HL-60/S4 treated with phorbol 12-myristate 13-acetate at 8.2 ng/mL for 4 days and 3 days (cell line): ENCODE results near the gene TBC1D10A.
"Not testable (repeated sequence)": the region's sequence is repeated elsewhere in the genome, so short reads cannot be mapped to it uniquely, and the experiment has no call there.

Source experiments
- in situ Hi-C: fragments of 300-500 bp; cut with MboI; formaldehyde crosslinking; loops from 2 replicates; pipeline ENCODE4 v1.15.0; 2022; ENCODE audit warnings: low sequenced_read_pairs

Gene TBC1D10A

DNA sequence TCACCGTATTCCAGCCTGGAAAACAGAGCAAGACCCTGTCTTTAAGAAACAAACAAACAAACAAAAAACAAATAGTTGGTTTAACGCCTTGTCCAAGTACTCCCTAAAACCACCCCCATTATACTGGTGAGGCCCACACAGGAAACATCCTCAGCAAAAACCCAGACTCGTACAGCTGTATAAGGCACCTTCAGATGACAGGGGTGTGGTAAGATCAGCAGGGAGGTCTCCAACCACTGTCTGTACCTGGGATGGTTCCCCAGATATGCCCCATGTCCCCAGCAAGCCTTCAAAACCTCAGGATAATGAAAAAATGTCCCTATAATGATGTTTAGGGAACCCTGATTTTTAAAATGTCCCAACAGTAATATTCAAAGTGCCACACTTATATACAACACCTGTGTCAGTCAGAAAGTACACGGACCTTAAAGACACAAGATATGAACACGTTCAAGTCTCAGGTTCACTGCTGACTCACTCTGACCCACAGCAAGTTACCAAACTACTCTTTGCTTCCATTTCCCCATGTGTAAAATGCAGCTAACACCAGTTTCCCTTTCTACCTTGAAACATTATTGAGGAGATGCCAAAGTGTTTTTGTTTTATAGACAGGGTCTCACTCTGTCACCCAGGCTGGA is 20.6 kb upstream of the TBC1D10A start:
- in situ Hi-C loops = no loop called here

DNA sequence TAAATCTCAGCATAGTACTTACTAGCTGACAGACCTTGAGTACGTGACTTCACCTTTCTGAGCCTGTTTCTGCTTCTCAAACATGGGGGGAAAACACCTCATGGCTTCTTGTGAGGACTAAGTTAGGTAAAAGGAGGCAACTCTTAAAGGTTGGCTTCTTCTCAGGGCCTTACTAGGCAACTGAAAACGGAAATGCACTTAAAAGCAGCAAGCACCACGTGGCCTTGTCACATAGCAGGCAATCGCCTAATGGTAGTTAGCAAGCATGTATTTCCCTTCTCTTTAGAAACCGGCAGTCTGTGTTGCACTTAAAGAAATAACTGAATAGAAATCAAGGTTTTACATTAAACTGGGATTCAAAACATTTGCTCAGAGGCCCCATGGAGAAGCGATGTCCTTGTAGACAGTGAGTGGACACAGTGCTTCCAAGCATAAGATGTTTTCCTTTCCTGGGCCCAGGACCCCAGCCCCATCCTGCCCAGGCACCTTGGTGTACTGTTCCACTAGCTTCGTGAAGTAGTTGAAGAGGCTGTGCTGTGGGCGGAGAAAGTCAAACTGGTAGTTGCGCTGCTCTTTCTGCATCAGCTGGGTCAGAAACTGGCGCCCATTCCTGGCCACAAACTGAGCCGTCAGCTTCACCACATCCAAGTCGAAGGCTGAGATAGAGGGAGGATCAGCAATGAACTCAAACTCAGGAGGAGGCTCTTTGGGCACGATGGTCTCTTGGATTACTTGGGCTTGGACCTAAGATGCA is 17.9 kb upstream of the TBC1D10A start:
- in situ Hi-C loops = no loop called here

DNA sequence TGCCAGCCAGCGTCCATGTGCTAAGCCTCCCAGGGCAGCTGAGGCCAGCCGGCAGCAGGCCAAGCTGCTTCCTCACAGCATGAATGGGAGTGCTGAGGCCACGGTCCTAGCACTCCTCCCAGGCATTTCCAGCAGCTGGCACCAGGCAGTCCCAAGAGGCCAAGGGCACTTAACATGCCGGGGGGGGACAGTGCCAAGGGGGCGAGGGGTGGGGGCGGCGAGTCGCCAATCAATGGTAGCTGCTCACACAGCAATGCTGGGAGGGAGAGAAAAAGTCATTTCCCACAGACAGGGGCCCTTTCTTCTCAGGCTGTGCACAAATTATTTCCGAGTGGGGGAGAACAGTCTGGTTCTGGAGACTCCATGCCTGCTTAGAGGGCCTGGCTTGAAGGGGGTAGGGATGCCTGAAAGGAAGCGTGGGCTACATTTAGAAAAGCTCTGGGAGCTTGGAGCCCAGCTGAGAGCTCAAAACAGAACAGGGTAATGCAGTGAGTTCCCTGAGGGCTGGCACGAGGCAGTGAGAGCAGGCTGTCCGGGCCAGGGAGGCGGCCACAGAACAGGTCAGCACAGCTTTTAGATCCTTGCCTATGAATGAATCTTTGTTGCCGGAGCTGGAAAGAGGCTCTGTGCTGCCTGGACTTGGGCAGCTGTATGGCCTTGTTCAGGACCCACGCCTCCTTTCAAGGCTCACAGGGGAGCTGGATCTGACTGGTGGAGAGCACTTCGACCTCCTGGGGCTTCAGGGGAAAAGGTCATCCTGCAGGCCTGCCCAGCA is 14.4 kb upstream of the TBC1D10A start:
- in situ Hi-C loops = no loop called here

DNA sequence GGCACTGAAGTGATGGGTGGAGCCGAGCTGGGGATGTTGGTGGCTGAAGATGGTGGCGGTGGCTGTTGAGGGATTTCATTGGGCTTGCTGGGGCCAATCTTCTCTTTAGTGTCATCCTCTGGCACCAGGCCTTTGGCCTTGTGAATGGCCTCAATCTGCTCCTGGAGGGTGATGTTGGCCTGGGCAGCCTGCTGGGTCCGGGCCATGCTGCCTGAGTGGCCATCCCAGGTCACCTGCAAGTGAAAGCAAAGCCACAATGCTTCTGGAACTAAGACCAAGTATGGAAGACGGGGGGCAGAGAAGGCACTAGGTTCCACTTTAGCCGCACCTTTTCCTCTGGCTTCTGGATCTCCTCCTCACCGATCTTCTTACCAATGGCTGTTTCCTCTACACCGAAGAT is 12.1 kb upstream of the TBC1D10A start:
- in situ Hi-C loops = no loop called here

DNA sequence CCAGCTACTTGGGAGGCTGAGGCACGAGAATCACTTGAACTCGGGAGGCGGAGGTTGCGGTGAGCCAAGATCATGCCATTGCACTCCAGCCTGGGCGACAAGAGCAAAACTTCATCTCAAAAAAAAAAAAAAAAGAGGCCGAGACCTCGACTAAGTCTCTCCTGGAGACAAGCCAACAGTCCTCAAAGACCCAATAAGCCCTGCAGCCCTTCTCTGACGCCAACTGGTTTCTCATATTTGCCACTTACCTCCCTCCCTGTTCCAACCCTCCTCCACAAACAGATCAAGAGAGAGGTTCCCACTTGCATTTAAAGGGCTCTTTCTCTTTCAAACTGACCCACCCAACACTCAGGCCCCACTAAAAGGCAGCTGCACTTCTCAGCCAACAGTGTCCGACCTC is 11.6 kb upstream of the TBC1D10A start:
- in situ Hi-C loops = not testable (repeated sequence)

DNA sequence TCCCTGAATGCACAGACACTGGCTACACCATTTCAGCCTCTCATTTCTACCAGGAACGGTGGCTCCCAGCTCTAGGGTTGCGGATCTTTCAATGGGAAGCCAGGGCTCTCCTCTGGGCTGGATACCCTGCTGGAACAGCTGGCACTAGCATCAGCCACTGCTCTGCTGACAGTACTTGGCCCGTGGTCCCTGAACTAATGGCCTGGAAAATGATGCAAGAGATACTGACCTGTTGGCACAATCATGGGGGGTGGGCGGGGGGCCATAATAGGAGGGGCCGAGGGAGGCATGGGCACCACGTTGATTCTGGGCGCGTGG is 10.7 kb upstream of the TBC1D10A start:
- in situ Hi-C loops = no loop called here

DNA sequence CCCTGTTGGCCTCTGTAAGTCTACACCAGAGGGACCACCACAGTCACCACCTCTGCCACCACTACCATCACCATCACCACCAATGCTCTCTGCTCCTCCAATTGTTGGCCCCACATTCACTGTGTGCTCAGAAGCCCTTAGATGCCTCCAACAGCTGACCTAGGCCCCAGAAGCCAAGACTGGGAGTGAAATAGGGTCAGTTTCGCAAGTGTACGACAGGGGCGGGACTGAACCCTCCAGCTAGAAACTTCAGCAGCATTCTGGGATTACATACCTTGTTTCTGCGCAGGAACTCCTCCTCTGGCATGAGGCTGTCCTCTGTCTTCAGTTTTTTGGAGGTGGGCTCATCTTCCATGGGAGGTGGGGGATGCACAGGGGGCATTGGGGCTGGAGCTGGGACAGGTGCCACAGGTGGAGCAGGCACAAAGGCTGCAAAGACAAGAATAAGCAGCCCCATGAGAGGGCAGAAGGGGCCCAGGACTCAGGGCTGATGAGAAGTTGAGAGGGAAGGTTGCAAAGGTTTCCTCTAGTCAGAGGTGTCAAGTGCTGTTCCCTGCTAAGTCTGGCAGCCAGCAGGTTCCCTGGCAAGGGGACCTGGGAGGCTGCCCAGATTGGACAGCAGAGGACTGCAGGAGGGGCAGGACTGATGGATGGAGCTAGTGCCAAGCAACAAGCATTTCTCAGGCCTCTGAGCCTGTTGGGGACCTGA is 10.2 kb upstream of the TBC1D10A start:
- in situ Hi-C loops = no loop called here

DNA sequence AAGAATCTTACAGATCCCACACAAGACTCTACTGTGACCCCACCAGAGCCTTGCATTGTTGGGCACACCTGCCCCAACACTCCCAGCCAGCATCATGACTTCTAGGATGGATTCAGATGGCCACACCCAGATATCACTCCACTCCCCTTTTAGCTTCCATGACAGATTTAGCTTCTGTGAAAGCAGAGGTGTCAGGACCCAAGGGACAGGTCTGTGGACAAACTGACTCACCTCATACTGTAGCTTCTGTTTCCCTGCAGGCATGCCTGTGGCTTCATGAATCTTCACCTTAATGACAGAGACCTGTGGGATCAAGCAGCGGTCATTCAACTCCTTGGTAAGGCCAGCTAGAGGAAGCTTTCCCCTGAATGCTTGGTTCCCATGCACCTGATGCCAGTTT is 8.5 kb upstream of the TBC1D10A start:
- in situ Hi-C loops = no loop called here

DNA sequence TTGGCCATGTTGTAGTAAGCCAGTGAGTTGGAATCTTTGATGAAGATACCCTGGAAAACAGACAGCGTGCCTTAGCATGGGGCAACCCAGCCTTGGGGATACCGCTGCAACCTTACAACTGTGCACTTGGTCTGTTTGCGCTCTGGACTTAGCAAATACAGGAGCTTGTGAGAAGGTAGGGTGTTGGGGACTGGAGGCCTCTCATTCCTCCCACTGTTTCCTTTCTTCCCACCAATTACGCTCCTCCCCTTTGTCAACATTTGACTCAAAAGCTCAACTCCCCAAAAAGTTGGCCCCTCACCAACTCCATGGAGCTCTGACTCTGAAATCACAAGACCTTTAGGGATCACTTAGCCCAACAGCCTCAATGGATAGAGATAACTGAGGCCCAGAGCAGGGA is 7.9 kb upstream of the TBC1D10A start:
- in situ Hi-C loops = no loop called here

DNA sequence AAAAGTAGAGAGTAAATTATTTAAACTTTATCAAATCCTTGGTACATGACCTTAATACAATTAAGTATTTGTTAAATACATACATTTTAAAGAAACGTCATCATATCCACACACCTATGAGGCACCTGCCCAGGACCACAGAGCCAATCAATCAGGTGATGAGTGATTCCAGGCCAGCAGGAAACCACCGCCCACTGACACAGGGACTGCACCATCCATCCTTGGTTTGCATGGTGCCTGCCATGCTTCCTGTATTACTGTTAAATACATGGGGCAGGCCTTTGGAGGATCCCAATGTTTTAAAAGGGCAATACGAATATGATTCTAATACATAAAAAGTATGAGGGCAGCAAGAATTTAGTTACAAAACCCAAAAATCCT is 7.0 kb upstream of the TBC1D10A start:
- in situ Hi-C loops = no loop called here

DNA sequence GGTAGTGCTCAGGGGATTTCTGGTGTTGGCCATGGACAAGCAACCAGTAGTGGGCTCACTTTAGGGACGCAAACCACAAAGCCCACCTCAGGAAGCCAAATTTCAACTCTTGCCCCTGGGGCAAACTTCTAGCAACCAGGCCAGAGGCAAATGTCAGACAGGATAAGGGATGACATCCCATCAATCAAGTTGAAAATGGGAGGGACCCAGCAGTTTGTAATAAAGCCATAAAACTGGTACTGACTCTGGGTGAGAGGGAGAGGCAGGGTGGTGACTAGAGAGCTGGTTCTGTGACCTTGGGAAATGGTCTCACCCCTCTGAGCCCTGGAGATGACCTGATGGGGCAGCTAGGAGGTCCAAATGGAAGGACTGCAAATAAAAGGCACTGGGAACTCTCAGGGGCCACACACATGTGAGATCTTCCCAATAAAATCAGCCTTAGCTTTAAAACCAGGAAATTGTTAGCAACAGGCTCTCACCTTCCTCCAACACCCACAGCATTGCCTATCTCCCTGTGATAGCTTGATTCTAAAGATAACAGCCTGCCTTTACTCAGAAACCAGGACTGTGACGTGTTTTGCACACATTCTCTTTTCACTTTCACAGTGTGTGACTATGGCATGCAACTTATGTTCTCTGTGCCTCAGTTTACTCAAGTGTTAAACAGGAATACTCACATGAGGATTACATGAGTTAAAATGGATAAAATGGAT is 6.4 kb upstream of the TBC1D10A start:
- in situ Hi-C loops = no loop called here

DNA sequence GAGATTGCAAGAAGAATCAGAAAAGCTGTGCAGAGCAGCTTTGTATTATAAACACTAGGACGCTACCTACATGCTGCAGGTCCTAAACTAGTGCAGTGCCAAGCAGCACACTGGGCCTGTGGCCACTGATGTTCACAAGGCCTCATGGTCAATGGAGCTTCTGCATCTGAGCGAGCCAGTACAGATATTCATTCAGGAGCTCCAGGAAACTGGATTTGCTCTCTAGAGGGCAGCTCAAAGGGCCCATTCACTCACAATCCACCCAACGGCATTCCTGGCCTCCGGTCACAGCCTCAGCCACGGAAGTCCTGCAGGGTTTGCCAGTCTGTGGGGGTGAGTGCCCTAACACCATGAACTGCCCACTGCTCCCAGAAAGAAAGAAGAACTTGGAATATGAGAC is 5.8 kb upstream of the TBC1D10A start:
- in situ Hi-C loops = no loop called here

DNA sequence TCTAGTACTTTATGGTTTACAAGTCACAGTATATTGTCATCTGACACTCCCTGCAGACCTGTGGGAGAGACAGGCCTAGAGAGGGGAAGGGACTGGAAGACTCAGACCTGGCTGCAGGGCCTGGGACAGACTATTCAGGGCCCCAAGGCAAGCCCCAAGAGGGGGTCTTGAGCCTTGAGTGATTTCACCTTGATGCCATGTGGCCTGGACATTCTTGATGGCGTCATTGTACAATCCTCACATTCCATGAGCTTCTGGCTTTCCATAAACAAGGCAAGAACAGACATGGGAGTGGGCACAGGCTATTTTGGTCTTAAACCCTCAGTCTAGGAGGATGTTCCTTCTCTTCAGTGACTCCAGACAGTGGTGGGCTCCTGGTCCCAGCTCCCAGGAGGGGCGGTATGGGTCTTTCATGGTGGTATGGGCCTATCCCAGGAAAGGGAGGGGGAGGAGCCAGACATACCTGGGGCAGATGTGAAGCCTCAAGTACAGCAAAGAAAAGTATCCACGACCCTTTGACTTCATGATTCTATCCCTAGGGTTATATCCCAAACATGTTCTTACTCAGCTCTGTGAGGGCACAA is 1.8 kb upstream of the TBC1D10A start:
- in situ Hi-C loops = no loop called here

DNA sequence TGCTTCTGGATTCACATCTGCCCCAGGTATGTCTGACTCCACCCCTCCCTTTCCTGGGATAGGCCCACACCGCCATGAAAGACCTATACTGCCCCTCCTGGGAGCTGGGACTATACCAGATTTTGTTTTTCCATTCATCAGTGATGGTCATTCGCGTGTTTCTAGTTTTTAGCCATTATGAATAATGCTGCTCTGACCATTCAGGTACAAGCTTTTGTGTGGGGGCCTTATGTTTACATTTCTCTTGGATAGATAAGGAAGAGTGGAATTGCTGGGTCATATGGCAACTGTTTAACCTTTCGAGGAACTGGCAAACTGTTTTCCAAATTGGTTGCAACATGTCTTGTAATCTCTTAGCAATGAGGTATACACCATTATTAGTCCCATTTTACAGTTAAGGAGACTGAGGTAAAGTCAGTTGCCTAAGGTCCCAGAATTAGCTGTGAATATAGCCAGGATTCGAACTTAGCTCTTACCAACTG is 1.2 kb upstream of the TBC1D10A start:
- in situ Hi-C loops = no loop called here

DNA sequence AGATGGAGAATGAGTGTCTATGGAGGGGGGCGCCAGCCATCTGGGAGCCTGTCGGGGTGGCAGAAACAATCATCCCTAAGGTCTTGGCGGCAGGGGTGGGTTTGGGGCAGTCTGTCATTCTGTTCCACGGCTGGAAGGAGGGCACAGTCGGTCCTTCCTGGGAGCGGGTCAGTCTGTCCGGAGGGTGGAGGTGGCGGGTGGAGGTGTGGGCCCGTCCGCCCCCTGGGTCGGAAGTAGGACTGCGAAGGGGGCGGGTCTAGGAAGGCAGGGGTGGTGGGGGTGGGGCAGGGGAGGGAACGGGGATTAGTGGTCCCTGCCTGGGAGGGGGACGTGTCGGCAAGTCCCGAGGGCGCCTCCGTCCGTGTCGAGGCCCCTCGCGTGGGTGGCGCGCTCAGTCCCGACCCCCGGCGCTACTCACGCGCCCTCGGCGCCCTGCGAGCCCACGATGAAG is 461 bp downstream of the TBC1D10A start:
- in situ Hi-C loops = no loop called here

DNA sequence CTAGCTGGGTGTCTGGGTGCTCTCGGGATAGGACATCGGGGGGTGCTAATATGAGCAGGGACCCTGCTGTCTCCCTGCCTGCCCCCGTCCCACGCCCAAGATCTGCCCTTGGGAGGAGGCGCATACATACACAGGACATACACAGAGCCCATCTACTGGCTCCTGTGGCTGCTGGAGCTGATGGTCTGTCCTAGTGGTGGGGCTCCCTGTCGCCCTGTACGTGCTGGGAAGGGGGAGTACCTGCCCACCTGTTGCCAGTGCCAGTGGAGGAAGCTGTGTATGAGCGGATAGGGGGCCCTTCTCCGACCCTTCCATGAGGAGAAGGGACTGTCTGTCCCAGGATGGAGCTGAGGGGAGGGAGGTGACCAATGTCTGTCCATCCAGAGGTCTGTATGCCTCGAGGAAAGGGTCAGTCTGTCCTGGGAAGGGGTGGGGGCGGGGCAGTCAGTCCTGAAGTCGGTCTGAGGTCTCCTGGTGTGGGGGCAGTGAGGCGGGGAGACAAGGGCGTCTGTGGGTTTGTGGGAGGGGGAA is 952 bp downstream of the TBC1D10A start:
- in situ Hi-C loops = no loop called here

DNA sequence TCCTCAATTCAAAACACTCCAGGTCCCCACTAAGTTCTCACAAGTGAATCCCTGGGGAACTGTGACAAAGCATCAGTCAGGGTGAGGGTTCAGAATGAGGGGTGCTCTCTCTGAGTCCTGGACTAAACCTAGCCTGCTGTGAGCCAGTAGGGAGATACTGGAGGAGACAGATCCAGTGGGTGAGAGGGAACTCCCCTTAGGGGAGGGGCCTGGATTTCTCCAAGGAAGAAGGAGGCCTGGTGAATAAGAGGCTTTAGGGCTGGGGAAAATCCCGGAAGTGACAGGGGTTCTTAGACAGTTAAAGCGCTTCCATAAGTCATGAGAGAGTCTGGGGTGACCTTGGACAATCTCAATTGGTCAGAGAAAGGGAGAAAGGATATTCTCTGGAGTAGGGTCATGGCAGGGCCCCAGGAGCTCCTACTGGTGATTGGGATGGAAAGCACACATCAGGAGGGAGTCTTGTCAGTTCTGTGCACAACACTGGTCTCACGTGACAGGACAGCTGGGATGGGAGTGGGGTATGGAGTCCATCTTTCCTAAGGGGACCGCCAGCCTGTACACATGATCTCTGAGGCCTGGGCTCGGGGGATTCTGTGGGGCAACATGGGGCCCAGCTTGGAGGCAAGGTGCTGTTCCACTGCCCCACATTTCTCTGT is 1.5 kb downstream of the TBC1D10A start:
- in situ Hi-C loops = no loop called here

DNA sequence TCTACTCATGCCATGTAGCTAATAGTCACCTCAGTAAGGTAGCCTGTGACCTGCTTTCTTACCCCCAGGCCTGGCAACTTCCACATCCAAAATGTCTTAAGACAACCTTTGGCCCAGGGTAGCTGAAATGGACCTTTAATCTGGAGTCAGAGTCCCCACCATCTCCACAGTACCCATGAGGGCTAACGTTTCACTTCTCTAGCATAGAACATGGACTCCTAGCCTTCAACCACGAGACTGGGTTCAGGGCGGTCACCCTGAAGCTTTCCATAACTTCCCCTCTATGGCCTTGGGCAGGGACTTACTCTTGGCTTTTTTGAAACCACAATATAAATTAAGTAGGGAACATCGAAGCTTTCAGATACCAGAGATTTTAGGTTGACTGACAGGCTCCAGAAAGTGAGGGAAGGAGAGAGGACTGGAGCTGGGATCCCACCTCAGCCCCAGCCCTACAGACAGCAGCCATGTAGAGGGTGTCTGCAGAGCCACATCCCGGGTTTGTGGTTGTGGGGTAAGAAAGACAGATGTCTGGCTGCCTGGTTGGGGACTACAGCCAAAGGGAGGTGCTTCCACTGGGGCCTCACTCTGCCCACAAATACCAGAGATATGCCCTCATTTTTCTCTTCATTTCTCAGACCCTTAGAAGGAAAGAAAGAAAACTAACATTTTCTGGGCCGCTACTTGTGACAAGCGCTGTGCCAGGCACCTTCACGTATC is 2.6 kb downstream of the TBC1D10A start:
- in situ Hi-C loops = no loop called here

DNA sequence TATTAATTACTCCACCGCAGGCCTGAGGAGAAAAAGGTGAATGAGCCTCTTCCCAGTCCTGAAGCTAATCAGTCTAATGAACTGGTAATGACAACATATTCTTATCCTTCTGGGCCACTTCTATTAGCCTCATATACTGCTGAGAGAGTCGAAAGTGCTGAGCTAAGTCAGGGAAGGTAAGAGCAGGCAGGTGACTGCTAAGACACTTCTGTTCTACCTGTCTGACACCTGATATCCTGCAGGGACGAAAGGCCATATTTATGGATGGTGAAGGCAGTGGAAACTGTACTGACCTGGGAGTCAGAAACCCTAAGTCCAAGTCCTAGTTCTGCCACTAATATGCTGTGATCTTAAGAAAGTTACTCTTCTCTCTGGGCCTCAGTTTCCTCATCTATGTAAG is 3.5 kb downstream of the TBC1D10A start:
- in situ Hi-C loops = no loop called here
